Measurements from ENCODE around the gene CLNK. TPM values are rescaled to one million over a fixed set of nuclear protein-coding genes. Genes with fewer than 3 reads are reported as not detected.

The CLNK gene
- total and polyA plus RNA-seq, 12 donors, result 0.07 to 0.35 (median 0.26) TPM; not detected in 9

- Histone ChIP-seq H3K36me3 (replicated peaks in 1 of 2) (no peaks in the 10 kb centered on the region), H3K4me3 (no peak overlapping the region), H3K27ac (no peak overlapping the region), H3K9me3 (replicated peaks in 1 of 3) (no peaks in the 10 kb centered on the region), H3K27me3 (no peaks in the 10 kb centered on the region), H3K4me1 (replicated peaks in 1 of 2) (no peaks in the 10 kb centered on the region)
- DNase-seq, result no peak
- intact Hi-C loops (cut with DNase I), result no loop called here
- TF ChIP-seq POLR2A (IDR thresholded peaks at IDR 0.05) (no peak), CTCF (IDR thresholded peaks at IDR 0.05) (no peak)
- WGBS, 4 donors, result 76 to 85% (median 79%) methylated on average over 6 of the region's 6 CpGs
Measured at GRCh38 chr4:10590896-10591295, 93.7 kb downstream of the CLNK start.

- H3K4me1 ChIP-seq (replicated peaks in 1 of 2), result no peaks in the 10 kb centered on the region
- H3K27ac ChIP-seq, result no peak overlapping the region
- no peaks in the 10 kb centered on the region for H3K9me3 ChIP-seq (replicated peaks in 1 of 3)
- 49 to 59% (median 54%) methylated on average over 5 of the region's 5 CpGs for WGBS, 4 donors
- no peak overlapping the region for H3K4me3 ChIP-seq
- H3K36me3 ChIP-seq (replicated peaks in 1 of 2), result no peaks in the 10 kb centered on the region
- intact Hi-C loops (cut with DNase I), result no loop called here
- TF ChIP-seq CTCF (IDR thresholded peaks at IDR 0.05), result no peak
- DNase-seq, result no peak
- no peaks in the 10 kb centered on the region for H3K27me3 ChIP-seq
Measured at GRCh38 chr4:10589799-10590198, 94.8 kb downstream of the CLNK start.

- Histone ChIP-seq H3K36me3 (replicated peaks in 1 of 2) (no peaks in the 10 kb centered on the region), H3K9me3 (replicated peaks in 1 of 3) (no peaks in the 10 kb centered on the region), H3K4me1 (replicated peaks in 1 of 2) (no peaks in the 10 kb centered on the region), H3K4me3 (no peak overlapping the region), H3K27ac (no peak overlapping the region), H3K27me3 (no peaks in the 10 kb centered on the region)
- no peak for DNase-seq
- TF ChIP-seq CTCF (IDR thresholded peaks at IDR 0.05), result no peak
- no peak for TF ChIP-seq POLR2A (IDR thresholded peaks at IDR 0.05)
- intact Hi-C loops (cut with DNase I), result no loop called here
- 72 to 80% (median 78%) methylated on average over 7 of the region's 7 CpGs for WGBS, 4 donors
Measured at GRCh38 chr4:10589321-10589720, 95.2 kb downstream of the CLNK start.

- Histone ChIP-seq H3K27ac (no peak overlapping the region), H3K4me1 (replicated peaks in 1 of 2) (no peaks in the 10 kb centered on the region), H3K9me3 (replicated peaks in 1 of 3) (no peaks in the 10 kb centered on the region), H3K27me3 (no peaks in the 10 kb centered on the region), H3K36me3 (replicated peaks in 1 of 2) (no peaks in the 10 kb centered on the region), H3K4me3 (no peak overlapping the region)
- TF ChIP-seq POLR2A (IDR thresholded peaks at IDR 0.05) (no peak), CTCF (IDR thresholded peaks at IDR 0.05) (no peak)
- intact Hi-C loops (cut with DNase I), result no loop called here
- no peak for DNase-seq
- 54 to 71% (median 65%) methylated on average over 7 to 8 of the region's 8 CpGs for WGBS, 4 donors
Measured at GRCh38 chr4:10587697-10588096, 96.9 kb downstream of the CLNK start.
